GM18951 (cell line): ENCODE data around the gene AIFM2.
"Not testable (repeated sequence)": the region's sequence is repeated elsewhere in the genome, so short reads cannot be mapped to it uniquely, and the experiment has no call there.

ENCODE experiments used
- POLR2A ChIP-seq: IDR thresholded peaks from 4 replicates; pipeline ENCODE4 v1.6.1; 2011; ENCODE audit warnings: mild to moderate bottlenecking; ENCODE audit not compliant: insufficient read length, insufficient read depth; ENCODE audit errors: extremely low read depth
- in situ Hi-C: fragments of 300-500 bp; cut with MboI; formaldehyde crosslinking; loops from one replicate; pipeline ENCODE4 v1.12.0; 2022; ENCODE audit warnings: low sequenced_read_pairs, mixed read lengths, inconsistent platforms; ENCODE audit not compliant: unreplicated experiment

AIFM2 gene

GRCh38 chr10:70109064-70109729 is 23.4 kb downstream of the AIFM2 start:
- no peak for TF ChIP-seq POLR2A
- in situ Hi-C loops: no loop called here

DNA sequence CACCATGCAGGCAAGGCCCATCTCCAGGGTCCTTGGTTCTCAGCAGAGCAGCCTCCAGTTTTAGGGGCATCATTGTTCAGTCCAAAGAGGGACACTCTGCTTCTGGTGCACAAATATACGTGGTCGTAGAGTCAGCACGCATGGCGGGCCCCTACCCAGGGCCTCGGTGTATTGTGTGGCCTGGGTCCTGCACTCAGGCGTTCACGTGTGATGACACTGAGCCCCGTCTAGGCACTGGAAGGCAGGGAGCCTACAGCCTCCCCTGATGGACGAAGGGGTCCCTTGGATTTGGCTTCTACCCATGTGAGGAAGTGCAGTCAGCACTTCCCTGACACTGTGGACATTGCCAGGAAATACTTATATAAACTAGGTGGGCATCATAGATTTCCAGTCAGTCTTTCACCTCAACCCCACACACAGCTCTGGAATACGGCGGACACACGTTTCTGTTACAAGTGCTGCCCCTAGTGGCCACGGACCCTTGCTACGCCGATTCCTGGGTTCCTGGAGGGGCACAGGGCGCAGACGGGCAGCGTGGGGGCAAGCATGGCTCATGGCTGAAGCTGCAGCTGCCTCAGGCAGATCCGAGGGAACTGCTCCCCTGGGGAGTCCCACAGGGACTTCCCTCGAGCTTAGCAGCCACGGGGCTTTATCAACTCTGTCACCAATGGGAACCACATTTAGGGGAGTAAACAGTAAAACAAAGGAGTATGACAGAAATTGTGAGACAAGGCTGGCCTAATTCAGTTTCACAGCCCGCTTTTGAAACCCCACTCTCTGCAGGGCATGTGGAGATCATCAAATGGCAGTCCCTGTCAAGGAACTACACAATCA is 25.4 kb downstream of the AIFM2 start:
- TF ChIP-seq POLR2A: no peak
- in situ Hi-C loops: no loop called here

DNA sequence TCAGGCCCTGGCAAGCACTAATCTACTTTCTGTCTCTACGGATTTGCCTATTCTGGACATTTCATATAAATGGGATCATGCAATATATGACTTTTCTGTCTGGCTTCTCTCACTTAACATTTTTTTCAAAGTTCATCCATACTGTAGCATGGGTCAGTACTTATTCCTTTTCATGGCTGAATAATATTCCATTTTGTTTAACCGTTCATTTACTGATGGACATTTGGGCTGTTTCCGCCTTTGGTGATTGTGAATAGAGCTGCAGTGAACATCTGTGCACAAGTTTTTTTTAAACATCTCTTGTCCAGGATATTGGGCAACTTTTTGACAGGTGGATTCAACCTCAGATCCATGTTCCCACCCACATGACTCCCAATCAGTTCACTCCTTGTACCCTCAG is 31.0 kb downstream of the AIFM2 start:
- TF ChIP-seq POLR2A: no peak
- in situ Hi-C loops: no loop called here

GRCh38 chr10:70101068-70101562 is 31.5 kb downstream of the AIFM2 start:
- in situ Hi-C loops: not testable (repeated sequence)

DNA sequence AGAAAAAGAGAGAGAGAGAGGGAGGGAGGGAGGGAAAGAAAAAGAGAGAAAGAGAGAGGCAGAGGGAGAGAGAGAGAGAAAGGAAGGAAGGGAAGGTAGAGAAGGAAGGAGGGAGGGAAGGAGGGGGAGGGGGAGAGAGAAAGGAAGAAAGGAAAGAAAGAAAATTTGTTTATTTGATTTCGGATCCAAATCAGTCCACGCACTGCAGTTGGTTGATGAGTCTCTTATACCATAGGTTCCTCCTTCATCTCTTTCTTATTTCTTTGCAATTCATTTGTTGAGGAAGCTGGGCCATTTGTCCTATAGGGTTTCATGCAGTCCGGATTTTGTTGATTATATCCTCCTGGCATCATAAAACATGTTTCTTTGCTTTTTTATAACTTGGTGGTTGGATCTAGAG is 34.4 kb downstream of the AIFM2 start:
- in situ Hi-C loops: no loop called here
- TF ChIP-seq POLR2A: no peak

GRCh38 chr10:70097459-70097858 is 35.2 kb downstream of the AIFM2 start:
- TF ChIP-seq POLR2A: no peak
- in situ Hi-C loops: no loop called here

- TF ChIP-seq POLR2A: no peak
- in situ Hi-C loops: no loop called here
These were observed 35.8 kb downstream of the AIFM2 start for GRCh38 chr10:70096705-70097420.

GRCh38 chr10:70096016-70096704 is 36.5 kb downstream of the AIFM2 start:
- TF ChIP-seq POLR2A: no peak
- in situ Hi-C loops: no loop called here

- in situ Hi-C loops: no loop called here
- TF ChIP-seq POLR2A: no peak
These were observed 38.4 kb downstream of the AIFM2 start for GRCh38 chr10:70094250-70094649.

DNA sequence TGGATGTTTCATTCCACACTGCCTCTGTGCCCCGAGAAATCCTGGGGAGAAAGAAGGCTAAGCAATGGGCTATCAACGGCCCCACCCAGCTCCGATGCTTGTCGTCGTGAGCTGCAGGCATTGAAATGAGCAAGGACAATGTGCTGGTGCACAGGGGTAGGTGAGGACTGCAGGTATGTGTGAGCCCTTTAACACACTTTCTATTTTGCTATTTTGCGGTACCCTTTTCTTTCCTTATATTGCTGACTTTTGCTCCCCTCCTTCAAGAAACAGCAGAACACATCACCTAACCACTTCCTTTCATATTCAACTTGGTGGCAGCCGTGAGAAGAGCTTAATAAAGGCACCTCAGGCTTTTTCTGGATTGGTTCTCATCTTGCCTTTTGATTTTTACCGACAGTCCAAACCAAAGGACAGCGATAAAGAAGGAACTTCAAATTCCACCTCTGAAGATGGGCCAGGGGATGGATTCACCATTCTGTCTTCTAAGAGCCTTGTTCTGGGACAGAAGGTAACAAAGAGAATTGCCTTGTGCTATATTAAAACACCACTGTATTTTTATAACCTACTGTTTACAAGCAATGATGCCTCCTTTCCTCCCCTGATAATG is 39.2 kb downstream of the AIFM2 start:
- TF ChIP-seq POLR2A: no peak
- in situ Hi-C loops: no loop called here

DNA sequence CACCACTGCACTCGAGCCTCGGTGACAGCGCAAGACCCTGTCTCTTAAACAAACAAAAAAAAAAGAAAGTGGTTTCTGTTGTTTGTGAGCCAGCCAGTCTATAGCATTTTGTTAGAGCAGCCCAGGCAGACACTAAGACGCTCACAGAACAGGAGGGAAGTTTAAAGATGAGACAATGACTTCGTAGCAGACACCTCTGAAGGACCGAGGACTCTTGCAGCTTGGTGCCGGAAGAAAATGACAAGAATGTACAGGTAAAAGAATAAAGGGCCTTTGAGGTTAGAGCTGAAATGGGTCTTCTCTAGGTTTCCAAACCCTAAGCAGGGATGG is 40.3 kb downstream of the AIFM2 start:
- in situ Hi-C loops: no loop called here
- TF ChIP-seq POLR2A: no peak

- in situ Hi-C loops: no loop called here
- TF ChIP-seq POLR2A: no peak
These were observed 41.7 kb downstream of the AIFM2 start for GRCh38 chr10:70090951-70091350.

- in situ Hi-C loops: no loop called here
- TF ChIP-seq POLR2A: no peak
These were observed 42.6 kb downstream of the AIFM2 start for GRCh38 chr10:70090013-70090412.
